PC-9 (cell line): ENCODE measurements around the gene SP2.

Source experiments
- EZH2 ChIP-seq: fragments of 200-600 bp; sonication (generic); IDR thresholded peaks from 2 replicates; pipeline ENCODE4 v1.8.0; 2017; ENCODE audit warnings: antibody characterized with exemption, low read depth
- TF ChIP-seq, protein P1 (sequence below): fragments of 200-600 bp; sonication (generic); conservative IDR thresholded peaks from 2 replicates; pipeline ENCODE4 v1.6.1; 2017; ENCODE audit warnings: mixed run types, antibody characterized with exemption, mild to moderate bottlenecking, moderate library complexity

DNA sequence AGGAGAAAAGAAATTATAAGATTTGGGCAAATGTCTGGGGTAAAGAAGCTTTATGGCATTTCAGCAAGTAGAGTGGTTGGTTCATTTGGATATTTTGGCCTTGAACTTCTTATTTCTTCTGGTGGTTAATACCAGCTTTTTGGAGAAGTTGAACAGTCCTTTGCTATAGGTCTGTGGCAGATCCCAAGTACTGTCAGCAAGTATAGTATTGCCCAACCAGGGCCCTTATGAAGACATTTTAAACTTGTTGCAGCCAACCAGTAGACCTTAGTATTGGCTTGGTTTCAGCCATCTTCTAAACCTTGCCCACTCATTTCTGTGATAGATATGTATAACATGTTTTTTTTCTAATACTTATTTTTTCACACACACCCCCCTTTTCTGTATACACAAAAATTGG is 2.2 kb downstream of the SP2 start:
- TF ChIP-seq, protein P1, sequence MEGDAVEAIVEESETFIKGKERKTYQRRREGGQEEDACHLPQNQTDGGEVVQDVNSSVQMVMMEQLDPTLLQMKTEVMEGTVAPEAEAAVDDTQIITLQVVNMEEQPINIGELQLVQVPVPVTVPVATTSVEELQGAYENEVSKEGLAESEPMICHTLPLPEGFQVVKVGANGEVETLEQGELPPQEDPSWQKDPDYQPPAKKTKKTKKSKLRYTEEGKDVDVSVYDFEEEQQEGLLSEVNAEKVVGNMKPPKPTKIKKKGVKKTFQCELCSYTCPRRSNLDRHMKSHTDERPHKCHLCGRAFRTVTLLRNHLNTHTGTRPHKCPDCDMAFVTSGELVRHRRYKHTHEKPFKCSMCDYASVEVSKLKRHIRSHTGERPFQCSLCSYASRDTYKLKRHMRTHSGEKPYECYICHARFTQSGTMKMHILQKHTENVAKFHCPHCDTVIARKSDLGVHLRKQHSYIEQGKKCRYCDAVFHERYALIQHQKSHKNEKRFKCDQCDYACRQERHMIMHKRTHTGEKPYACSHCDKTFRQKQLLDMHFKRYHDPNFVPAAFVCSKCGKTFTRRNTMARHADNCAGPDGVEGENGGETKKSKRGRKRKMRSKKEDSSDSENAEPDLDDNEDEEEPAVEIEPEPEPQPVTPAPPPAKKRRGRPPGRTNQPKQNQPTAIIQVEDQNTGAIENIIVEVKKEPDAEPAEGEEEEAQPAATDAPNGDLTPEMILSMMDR: no peak
- no peak for TF ChIP-seq EZH2
